Osteocyte (in vitro differentiated cells): ENCODE measurements around the gene PPP1R2. TPM values are rescaled to one million over a fixed set of nuclear protein-coding genes. Genes with fewer than 3 reads are reported as not detected.

ENCODE experiments used
- DNase-seq: peaks from one replicate; pipeline ENCODE4 v3.0.0; 2021; ENCODE audit warnings: mixed read lengths; ENCODE audit not compliant: unreplicated experiment; ENCODE audit errors: extremely low spot score
- H3K27ac Mint-ChIP-seq: one replicate; pipeline ENCODE4 v1.8.0; 2021; ENCODE audit warnings: mild to moderate bottlenecking, mixed read lengths; ENCODE audit not compliant: unreplicated experiment
- H3K27me3 Mint-ChIP-seq: one replicate; pipeline ENCODE4 v1.8.0; 2021; ENCODE audit warnings: mixed read lengths; ENCODE audit not compliant: unreplicated experiment
- H3K36me3 Mint-ChIP-seq: one replicate; pipeline ENCODE4 v1.8.0; 2021; ENCODE audit warnings: mixed read lengths; ENCODE audit not compliant: unreplicated experiment
- H3K4me1 Mint-ChIP-seq: one replicate; pipeline ENCODE4 v1.8.0; 2021; ENCODE audit warnings: mixed read lengths; ENCODE audit not compliant: unreplicated experiment
- H3K4me3 Mint-ChIP-seq: one replicate; pipeline ENCODE4 v1.8.0; 2021; ENCODE audit warnings: mild to moderate bottlenecking, moderate library complexity, mixed read lengths; ENCODE audit not compliant: unreplicated experiment
- H3K9me3 Mint-ChIP-seq: one replicate; pipeline ENCODE4 v1.8.0; 2021; ENCODE audit warnings: mixed read lengths; ENCODE audit not compliant: unreplicated experiment
- total RNA-seq: library from RNA; stranded (reverse); gene quantifications from 2 replicates; pipeline ENCODE4 v1.2.1, GENCODE V29; 2021
- TF ChIP-seq, protein P1 (sequence below): fragments of 200-600 bp; sonication (generic); IDR thresholded peaks from 2 replicates; pipeline ENCODE4 v1.5.0; 2021; ENCODE audit warnings: antibody characterized with exemption, mild to moderate bottlenecking, moderate library complexity

The PPP1R2 gene
- total RNA-seq, 1 donor from 2014 or later: 42.2 TPM

DNA sequence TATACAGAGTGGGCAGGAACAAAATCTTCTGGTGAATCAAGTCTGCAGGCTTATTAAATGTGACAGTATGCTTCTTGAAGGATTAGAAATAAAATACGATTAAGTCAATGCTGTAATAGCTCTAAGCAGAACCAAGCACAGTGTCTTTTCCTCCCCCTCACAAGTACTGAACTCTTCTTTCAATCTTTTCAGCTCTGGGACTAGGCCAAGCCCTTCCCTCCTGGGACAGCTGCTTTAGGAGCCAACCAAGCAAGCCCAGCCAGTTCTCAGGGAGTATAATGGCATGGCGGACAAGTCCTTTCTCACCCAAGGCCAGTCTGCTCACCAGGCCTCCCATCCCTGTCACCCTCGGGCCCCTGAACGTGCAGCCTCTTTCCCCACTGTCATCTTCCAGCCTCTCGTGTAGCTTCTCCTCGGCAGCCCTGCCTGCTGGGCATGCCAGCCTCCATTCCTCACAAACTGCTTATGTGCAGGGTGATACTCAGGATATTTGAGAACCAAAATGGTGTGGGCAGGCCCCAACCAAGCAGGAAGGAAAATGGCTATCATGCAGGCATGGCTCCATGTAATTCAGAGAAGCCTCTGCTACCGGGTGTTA, 8.4 kb upstream of the PPP1R2 start:
- peak; percentile 57 for DNase-seq
- Mint-ChIP-seq H3K4me3 (no peak overlapping the region), H3K27ac (no peak overlapping the region), H3K4me1 (peaks cover 4% of the 10 kb centered on the region), H3K27me3 (peaks cover 26% of the 10 kb centered on the region), H3K36me3 (no peaks in the 10 kb centered on the region), H3K9me3 (no peaks in the 10 kb centered on the region)
- TF ChIP-seq, protein P1, sequence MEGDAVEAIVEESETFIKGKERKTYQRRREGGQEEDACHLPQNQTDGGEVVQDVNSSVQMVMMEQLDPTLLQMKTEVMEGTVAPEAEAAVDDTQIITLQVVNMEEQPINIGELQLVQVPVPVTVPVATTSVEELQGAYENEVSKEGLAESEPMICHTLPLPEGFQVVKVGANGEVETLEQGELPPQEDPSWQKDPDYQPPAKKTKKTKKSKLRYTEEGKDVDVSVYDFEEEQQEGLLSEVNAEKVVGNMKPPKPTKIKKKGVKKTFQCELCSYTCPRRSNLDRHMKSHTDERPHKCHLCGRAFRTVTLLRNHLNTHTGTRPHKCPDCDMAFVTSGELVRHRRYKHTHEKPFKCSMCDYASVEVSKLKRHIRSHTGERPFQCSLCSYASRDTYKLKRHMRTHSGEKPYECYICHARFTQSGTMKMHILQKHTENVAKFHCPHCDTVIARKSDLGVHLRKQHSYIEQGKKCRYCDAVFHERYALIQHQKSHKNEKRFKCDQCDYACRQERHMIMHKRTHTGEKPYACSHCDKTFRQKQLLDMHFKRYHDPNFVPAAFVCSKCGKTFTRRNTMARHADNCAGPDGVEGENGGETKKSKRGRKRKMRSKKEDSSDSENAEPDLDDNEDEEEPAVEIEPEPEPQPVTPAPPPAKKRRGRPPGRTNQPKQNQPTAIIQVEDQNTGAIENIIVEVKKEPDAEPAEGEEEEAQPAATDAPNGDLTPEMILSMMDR: no peak

DNA sequence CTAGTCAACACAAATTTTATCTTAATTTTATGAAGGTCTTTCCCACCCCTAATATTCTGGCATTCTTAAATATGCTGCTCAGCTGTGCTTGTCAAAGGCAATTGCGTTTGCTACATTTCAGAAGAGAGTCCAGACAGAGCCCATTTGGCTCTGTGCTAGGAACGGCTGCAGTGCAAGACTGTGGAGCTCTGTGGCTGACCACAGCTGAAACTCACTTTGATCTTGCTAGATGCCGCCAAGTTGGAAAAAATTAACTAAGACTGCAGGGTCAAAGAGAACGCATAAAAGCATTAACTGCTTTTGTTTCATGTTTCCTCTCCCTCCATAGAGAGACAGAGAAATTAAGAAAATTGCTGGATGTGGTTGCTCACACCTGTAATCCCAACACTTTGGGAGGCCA, 7.6 kb upstream of the PPP1R2 start:
- peaks cover 20% of the 10 kb centered on the region for H3K27me3 Mint-ChIP-seq
- H3K27ac Mint-ChIP-seq: no peak overlapping the region

DNA sequence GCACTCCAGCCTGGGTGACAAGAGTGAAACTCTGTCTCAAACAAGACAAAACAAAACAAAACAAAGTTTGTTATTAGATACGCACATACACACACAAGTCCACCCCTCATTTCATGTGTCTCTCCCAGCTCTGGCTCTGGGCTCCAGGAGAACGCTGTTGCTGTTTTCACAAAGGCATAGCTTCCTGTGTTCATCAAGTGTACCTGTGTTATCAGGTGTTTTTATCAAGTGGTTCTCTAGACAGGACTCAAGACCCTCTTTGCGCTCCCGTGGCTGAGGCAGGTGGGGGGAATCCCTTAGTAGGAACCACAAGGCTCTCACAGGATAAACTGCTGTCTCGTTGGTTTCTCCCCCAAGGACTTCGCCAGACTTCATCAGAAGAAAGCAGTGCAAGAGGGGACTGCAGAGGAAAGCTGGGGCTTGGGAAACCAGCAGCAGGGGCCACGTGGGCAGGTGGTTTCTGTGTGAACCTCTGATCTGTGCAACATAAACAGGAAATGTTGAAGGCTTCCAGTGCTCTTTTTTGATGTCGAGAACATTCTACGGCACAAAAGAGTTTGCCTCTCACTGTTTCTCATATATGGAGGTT, 6.9 kb upstream of the PPP1R2 start:
- Mint-ChIP-seq H3K27ac (no peak overlapping the region), H3K27me3 (peaks cover 13% of the 10 kb centered on the region), H3K4me1 (peaks cover 15% of the 10 kb centered on the region), H3K36me3 (no peaks in the 10 kb centered on the region), H3K9me3 (no peaks in the 10 kb centered on the region), H3K4me3 (no peak overlapping the region)
- TF ChIP-seq, protein P1: no peak
- peak; percentile 25 for DNase-seq

More for the DNA sequence above, 7.6 kb upstream of the PPP1R2 start:
- no peak for DNase-seq
- Mint-ChIP-seq H3K36me3 (no peaks in the 10 kb centered on the region), H3K9me3 (no peaks in the 10 kb centered on the region), H3K4me1 (peaks cover 11% of the 10 kb centered on the region), H3K4me3 (no peak overlapping the region)
- TF ChIP-seq, protein P1: no peak

DNA sequence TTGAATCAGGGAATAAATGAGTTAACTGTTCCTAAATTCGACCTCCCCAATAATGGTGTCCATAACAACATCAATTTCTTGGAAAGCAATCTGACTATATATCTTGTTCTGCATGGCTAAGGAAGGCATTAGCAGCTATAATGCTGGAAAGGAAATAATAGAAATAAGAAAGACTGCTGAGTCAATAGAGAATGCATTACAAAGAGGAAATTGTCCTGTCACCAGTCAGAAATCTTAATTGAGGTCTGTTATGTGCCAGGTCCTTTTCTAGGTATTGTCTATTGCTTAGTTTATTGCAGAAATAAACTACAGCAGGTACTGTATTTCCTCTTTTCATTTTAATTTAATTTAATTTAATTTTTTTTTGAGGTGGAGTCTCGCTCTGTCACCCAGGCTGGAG, 5.9 kb upstream of the PPP1R2 start:
- no peak for DNase-seq
- no peak overlapping the region for H3K27ac Mint-ChIP-seq
- H3K4me1 Mint-ChIP-seq: peaks cover 19% of the 10 kb centered on the region
- TF ChIP-seq, protein P1: no peak
- H3K4me3 Mint-ChIP-seq: no peak overlapping the region
- no peaks in the 10 kb centered on the region for H3K9me3 Mint-ChIP-seq
- H3K27me3 Mint-ChIP-seq: peaks cover 10% of the 10 kb centered on the region
- no peaks in the 10 kb centered on the region for H3K36me3 Mint-ChIP-seq

DNA sequence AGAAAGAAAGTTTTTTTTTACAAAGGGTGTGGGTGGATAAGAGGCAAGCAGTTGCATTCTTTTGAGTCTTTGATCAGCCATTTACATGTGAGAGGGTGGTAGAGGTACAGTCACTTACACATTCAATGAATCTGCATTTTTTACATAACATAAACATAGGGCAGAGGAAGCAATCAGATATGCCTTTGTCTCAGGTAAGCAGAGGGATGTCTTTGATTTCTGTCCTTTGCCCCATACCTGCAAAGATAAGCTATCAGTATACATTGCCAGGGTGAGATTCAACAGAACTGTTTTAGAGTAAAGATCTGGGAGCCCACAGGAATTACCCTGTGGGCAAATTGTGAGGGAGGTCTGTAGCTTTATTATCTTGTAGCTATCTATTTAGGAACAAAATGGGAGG, 5.4 kb upstream of the PPP1R2 start:
- H3K9me3 Mint-ChIP-seq: no peaks in the 10 kb centered on the region
- DNase-seq: no peak
- TF ChIP-seq, protein P1: no peak
- no peaks in the 10 kb centered on the region for H3K36me3 Mint-ChIP-seq
- no peak overlapping the region for H3K27ac Mint-ChIP-seq
- no peak overlapping the region for H3K4me3 Mint-ChIP-seq
- peaks cover 10% of the 10 kb centered on the region for H3K27me3 Mint-ChIP-seq
- peaks cover 21% of the 10 kb centered on the region for H3K4me1 Mint-ChIP-seq
